Measurements from ENCODE around the gene TPO.

GRCh38 chr2:1521191-1521877 is 108.1 kb downstream of the TPO start:
- TF ChIP-seq CTCF (conservative IDR thresholded peaks at IDR 0.05 in 1 of 2, IDR thresholded peaks at IDR 0.05 in 1 of 2; ENCODE audit: extremely low read depth in 1 of 2, insufficient read depth in 1 of 2, low read depth in 1 of 2, low read length in 2 of 2) (no peak), EZH2 (IDR thresholded peaks at IDR 0.05; ENCODE audit: borderline replicate concordance, low read length) (no peak)

All from mammary epithelial cell (primary cell).